ENCODE results near the gene QSER1.
"Not testable (repeated sequence)": the region's sequence is repeated elsewhere in the genome, so short reads cannot be mapped to it uniquely, and the experiment has no call there.

DNA sequence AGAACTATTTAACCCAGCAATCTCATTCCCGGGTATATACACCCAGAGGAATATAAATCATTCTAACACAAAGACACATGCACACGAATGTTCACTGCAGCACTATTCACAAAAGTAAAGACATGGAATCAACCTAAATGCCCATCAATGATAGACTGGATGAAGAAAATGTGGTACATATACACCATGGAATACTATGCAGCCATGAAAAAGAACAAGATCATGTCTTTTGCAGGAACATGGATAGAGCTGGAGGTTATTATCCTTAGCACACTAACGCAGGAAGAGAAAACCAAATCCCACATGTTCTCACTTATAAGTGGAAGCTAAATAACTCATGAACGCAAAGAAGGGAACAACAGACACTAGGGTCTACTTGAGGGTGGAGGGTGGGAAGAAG, 23.9 kb upstream of the QSER1 start:
- TF ChIP-seq, protein P1, sequence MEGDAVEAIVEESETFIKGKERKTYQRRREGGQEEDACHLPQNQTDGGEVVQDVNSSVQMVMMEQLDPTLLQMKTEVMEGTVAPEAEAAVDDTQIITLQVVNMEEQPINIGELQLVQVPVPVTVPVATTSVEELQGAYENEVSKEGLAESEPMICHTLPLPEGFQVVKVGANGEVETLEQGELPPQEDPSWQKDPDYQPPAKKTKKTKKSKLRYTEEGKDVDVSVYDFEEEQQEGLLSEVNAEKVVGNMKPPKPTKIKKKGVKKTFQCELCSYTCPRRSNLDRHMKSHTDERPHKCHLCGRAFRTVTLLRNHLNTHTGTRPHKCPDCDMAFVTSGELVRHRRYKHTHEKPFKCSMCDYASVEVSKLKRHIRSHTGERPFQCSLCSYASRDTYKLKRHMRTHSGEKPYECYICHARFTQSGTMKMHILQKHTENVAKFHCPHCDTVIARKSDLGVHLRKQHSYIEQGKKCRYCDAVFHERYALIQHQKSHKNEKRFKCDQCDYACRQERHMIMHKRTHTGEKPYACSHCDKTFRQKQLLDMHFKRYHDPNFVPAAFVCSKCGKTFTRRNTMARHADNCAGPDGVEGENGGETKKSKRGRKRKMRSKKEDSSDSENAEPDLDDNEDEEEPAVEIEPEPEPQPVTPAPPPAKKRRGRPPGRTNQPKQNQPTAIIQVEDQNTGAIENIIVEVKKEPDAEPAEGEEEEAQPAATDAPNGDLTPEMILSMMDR (conservative IDR thresholded peaks at IDR 0.05; ENCODE audit: low read depth in 2 of 2) = not testable (repeated sequence)
- TF ChIP-seq POLR2AphosphoS5 (IDR thresholded peaks at IDR 0.05; ENCODE audit: low read depth) = not testable (repeated sequence)

Data from GM23338 (cell line).